Measurements from ENCODE around the gene MARVELD2. TPM values are rescaled to one million over a fixed set of nuclear protein-coding genes. Genes with fewer than 3 reads are reported as not detected.
"Not testable (repeated sequence)": the region's sequence is repeated elsewhere in the genome, so short reads cannot be mapped to it uniquely, and the experiment has no call there.

MARVELD2 gene
- total and polyA plus RNA-seq, 4 donors = 5.6 to 39.6 (median 15.9) TPM

DNA sequence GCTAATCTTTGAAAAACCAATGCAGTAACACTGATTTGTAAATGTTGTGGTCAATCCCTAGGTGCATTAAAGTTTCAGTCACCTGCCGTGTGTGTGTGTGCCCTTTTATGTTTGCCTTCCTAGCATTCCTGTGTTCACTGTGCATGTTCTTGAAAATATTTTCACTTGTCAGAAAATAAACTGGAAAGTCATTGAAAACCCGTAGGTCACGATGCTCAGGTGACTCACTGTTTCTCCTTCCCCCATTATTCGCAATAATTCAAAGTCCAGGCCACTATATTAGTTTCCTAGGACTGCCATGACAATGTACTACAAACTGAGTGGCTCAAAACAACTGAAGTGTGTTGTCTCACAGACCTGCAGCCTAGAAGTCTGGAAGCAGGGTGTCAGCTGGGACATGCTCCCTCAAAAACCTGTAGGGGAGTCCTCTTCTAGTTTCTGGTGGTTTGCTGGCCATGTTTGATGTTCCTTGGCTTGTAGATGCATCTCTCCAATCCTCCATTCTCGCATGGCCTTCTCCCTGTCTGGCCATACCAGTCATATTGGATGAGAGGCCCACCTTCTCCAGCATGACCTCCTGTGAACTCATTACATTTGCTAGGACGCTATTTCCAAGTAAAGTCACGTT is 29.3 kb downstream of the MARVELD2 start:
- Histone ChIP-seq H3K9me3 (ENCODE audit: control insufficient read depth in 4 of 4, insufficient read depth in 3 of 4, low read length in 3 of 4) (no peaks in the 10 kb centered on the region), H3K27me3 (ENCODE audit: control insufficient read depth in 3 of 3, insufficient read depth in 3 of 3, low read length in 2 of 3) (no peaks in the 10 kb centered on the region), H3K9ac (ENCODE audit: insufficient read depth in 1 of 2, low read length in 2 of 2) (peak overlapping the region in 1 of 2 donors; percentile 16), H3K36me3 (ENCODE audit: control insufficient read depth in 4 of 4, insufficient read depth in 4 of 4, low read length in 4 of 4) (peaks cover 0 to 1% (median 0%) of the 10 kb centered on the region in 4 donors), H3K4me3 (no peak overlapping the region), H3K4me1 (ENCODE audit: control insufficient read depth in 5 of 5, insufficient read depth in 5 of 5, low read length in 5 of 5) (peaks cover 0 to 1% (median 0%) of the 10 kb centered on the region in 5 donors), H3K27ac (ENCODE audit: low read depth in 1 of 2, low read length in 1 of 2) (peak overlapping the region in 1 of 2 donors; percentile 68)
- WGBS, 2 donors = 79 to 91% methylated on average over 7 of the region's 7 CpGs
- peak in 2 of 3 donors; percentile 21 to 39 for DNase-seq
- TF ChIP-seq, protein P1, sequence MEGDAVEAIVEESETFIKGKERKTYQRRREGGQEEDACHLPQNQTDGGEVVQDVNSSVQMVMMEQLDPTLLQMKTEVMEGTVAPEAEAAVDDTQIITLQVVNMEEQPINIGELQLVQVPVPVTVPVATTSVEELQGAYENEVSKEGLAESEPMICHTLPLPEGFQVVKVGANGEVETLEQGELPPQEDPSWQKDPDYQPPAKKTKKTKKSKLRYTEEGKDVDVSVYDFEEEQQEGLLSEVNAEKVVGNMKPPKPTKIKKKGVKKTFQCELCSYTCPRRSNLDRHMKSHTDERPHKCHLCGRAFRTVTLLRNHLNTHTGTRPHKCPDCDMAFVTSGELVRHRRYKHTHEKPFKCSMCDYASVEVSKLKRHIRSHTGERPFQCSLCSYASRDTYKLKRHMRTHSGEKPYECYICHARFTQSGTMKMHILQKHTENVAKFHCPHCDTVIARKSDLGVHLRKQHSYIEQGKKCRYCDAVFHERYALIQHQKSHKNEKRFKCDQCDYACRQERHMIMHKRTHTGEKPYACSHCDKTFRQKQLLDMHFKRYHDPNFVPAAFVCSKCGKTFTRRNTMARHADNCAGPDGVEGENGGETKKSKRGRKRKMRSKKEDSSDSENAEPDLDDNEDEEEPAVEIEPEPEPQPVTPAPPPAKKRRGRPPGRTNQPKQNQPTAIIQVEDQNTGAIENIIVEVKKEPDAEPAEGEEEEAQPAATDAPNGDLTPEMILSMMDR (IDR thresholded peaks at IDR 0.05; ENCODE audit: control extremely low read depth, extremely low read depth) = no peak
- peak; percentile 38 for ATAC-seq (ENCODE audit: insufficient read depth, low FRiP score)

DNA sequence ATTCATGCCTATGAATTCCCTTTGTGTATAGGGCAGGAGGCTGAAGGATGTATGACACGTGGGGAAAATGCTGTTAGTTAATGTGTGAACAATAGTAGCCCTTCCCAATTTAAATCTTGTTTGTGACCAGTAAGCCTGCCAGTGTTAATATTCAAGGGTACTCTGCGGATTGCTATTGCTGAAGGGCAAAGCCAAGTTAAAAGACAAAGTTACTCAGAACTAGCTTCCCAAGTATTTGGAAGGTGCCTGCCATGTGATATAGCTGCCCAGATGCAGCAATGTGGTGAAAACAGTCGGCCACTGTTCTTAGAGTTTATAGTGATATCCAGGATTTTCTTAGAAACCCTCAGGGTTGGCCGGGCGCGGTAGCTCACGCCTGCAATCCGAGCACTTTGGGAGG is 34.6 kb downstream of the MARVELD2 start:
- Histone ChIP-seq H3K27ac (ENCODE audit: low read depth in 1 of 2, low read length in 1 of 2) (no peak overlapping the region), H3K9me3 (ENCODE audit: control insufficient read depth in 4 of 4, insufficient read depth in 3 of 4, low read length in 3 of 4) (no peaks in the 10 kb centered on the region), H3K36me3 (ENCODE audit: control insufficient read depth in 4 of 4, insufficient read depth in 4 of 4, low read length in 4 of 4) (no peaks in the 10 kb centered on the region), H3K9ac (ENCODE audit: insufficient read depth in 1 of 2, low read length in 2 of 2) (no peak overlapping the region), H3K27me3 (ENCODE audit: control insufficient read depth in 3 of 3, insufficient read depth in 3 of 3, low read length in 2 of 3) (no peaks in the 10 kb centered on the region), H3K4me3 (no peak overlapping the region), H3K4me1 (ENCODE audit: control insufficient read depth in 5 of 5, insufficient read depth in 5 of 5, low read length in 5 of 5) (peaks cover 0 to 2% (median 0%) of the 10 kb centered on the region in 5 donors)
- DNase-seq (no peak), ATAC-seq (ENCODE audit: insufficient read depth, low FRiP score) (no peak)
- WGBS, 2 donors = 96 to 98% methylated on average over 8 of the region's 8 CpGs
- TF ChIP-seq, protein P1 (IDR thresholded peaks at IDR 0.05; ENCODE audit: control extremely low read depth, extremely low read depth) = no peak

DNA sequence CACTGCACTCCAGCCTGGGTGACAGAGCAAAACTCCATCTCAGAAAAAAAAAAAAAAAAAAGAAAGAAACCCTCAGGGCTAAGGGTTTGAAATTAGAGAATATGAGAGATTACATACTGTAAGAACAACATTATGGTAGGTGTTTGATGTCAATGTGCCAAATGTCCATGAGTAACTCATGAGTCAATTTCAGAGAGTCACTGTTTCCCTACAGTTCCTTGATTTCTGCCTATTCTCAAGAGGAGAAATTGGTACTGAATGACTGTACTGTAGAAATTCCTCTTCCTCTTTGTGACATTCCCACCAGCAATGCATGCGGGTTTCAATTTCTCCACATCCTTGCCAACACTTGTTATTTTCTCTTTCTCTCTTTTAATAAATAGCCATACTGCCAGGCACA is 35.2 kb downstream of the MARVELD2 start:
- Histone ChIP-seq H3K9ac (ENCODE audit: insufficient read depth in 1 of 2, low read length in 2 of 2) (no peak overlapping the region), H3K36me3 (ENCODE audit: control insufficient read depth in 4 of 4, insufficient read depth in 4 of 4, low read length in 4 of 4) (no peaks in the 10 kb centered on the region), H3K27ac (ENCODE audit: low read depth in 1 of 2, low read length in 1 of 2) (no peak overlapping the region), H3K4me3 (no peak overlapping the region), H3K9me3 (ENCODE audit: control insufficient read depth in 4 of 4, insufficient read depth in 3 of 4, low read length in 3 of 4) (no peaks in the 10 kb centered on the region), H3K27me3 (ENCODE audit: control insufficient read depth in 3 of 3, insufficient read depth in 3 of 3, low read length in 2 of 3) (no peaks in the 10 kb centered on the region), H3K4me1 (ENCODE audit: control insufficient read depth in 5 of 5, insufficient read depth in 5 of 5, low read length in 5 of 5) (peaks cover 0 to 2% (median 0%) of the 10 kb centered on the region in 5 donors)
- TF ChIP-seq, protein P1 (IDR thresholded peaks at IDR 0.05; ENCODE audit: control extremely low read depth, extremely low read depth) = no peak
- WGBS, 2 donors = 65 to 76% methylated on average over 1 of the region's 1 CpG
- ATAC-seq (ENCODE audit: insufficient read depth, low FRiP score) = no peak
- DNase-seq = no peak

DNA sequence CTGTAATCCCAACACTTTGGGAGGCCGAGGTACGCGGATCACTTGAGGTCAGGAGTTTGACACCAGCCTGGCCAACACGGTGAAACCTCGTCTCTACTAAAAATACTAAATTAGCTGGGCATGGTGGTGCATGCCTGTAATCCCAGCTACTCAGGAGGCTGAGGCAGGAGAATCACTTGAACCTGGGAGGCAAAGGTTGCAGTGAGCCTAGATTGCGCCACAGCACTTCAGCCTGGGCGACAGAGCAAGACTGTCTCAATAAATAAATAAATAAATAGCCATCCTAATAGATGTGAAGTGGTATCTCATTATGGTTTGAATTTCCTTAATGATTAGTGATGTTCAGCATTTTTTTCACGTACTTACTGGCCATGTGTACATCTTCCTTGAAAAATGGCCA is 35.6 kb downstream of the MARVELD2 start:
- H3K36me3 ChIP-seq (ENCODE audit: control insufficient read depth in 4 of 4, insufficient read depth in 4 of 4, low read length in 4 of 4); DNase-seq; H3K4me3 ChIP-seq; H3K27ac ChIP-seq (ENCODE audit: low read depth in 1 of 2, low read length in 1 of 2); H3K4me1 ChIP-seq (ENCODE audit: control insufficient read depth in 5 of 5, insufficient read depth in 5 of 5, low read length in 5 of 5); H3K9me3 ChIP-seq (ENCODE audit: control insufficient read depth in 4 of 4, insufficient read depth in 3 of 4, low read length in 3 of 4); ATAC-seq (ENCODE audit: insufficient read depth, low FRiP score); H3K9ac ChIP-seq (ENCODE audit: insufficient read depth in 1 of 2, low read length in 2 of 2); H3K27me3 ChIP-seq (ENCODE audit: control insufficient read depth in 3 of 3, insufficient read depth in 3 of 3, low read length in 2 of 3): not testable (repeated sequence)
- 91 to 93% methylated on average over 8 of the region's 8 CpGs for WGBS, 2 donors
